Measurements from ENCODE around the gene MGLL.

DNA sequence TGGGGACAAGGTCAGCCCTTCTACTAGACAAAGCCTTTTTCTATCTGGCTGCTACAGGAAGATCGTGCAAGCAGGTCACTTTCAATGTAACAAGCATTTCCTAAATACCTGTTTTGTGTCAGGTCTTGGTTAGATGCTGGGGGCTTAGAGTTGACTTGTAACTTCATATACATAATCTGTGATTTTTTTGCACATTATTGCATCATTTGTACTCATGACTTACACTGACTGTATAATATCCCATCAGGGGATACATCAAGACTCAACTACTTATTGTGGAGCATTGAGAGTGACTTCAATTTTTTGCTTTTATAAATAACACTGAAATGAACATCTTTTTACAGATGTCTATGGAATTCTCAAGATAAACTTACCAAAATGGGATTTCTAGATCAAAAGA, 80.6 kb downstream of the MGLL start:
- TF ChIP-seq, protein P1, sequence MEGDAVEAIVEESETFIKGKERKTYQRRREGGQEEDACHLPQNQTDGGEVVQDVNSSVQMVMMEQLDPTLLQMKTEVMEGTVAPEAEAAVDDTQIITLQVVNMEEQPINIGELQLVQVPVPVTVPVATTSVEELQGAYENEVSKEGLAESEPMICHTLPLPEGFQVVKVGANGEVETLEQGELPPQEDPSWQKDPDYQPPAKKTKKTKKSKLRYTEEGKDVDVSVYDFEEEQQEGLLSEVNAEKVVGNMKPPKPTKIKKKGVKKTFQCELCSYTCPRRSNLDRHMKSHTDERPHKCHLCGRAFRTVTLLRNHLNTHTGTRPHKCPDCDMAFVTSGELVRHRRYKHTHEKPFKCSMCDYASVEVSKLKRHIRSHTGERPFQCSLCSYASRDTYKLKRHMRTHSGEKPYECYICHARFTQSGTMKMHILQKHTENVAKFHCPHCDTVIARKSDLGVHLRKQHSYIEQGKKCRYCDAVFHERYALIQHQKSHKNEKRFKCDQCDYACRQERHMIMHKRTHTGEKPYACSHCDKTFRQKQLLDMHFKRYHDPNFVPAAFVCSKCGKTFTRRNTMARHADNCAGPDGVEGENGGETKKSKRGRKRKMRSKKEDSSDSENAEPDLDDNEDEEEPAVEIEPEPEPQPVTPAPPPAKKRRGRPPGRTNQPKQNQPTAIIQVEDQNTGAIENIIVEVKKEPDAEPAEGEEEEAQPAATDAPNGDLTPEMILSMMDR (IDR thresholded peaks at IDR 0.05; ENCODE audit: low read length): no peak
- TF ChIP-seq EZH2 (optimal IDR thresholded peaks at IDR 0.05; ENCODE audit: low read depth, low read length) (no peak), EZH2phosphoT487 (IDR thresholded peaks at IDR 0.05; ENCODE audit: low read length) (no peak)

Data from MM.1S (cell line).